HEK293 (cell line): ENCODE results near the gene TM9SF1.

ENCODE experiments used
- HOXA7 ChIP-seq: sonication (generic); formaldehyde crosslinking; IDR thresholded peaks from 2 replicates; pipeline ENCODE4 v1.8.1; 2022; ENCODE audit warnings: missing genetic modification reagents, borderline replicate concordance
- YY1 ChIP-seq: fragments of 450-650 bp; formaldehyde crosslinking; IDR thresholded peaks from 2 replicates; pipeline ENCODE4 v1.5.1; 2018; ENCODE audit warnings: missing biosample characterization, missing genetic modification characterization
- ZBTB1 ChIP-seq: fragments of 450-650 bp; formaldehyde crosslinking; IDR thresholded peaks from 2 replicates; pipeline ENCODE4 v1.5.1; 2016; ENCODE audit warnings: missing biosample characterization, missing genetic modification characterization
- ZBTB21 ChIP-seq: fragments of 450-650 bp; formaldehyde crosslinking; IDR thresholded peaks from 2 replicates; pipeline ENCODE4 v1.5.1; 2017; ENCODE audit warnings: missing biosample characterization, missing genetic modification characterization
- ZBTB8A ChIP-seq: fragments of 450-650 bp; formaldehyde crosslinking; IDR thresholded peaks from 2 replicates; pipeline ENCODE4 v1.5.1; 2016; ENCODE audit warnings: missing biosample characterization, missing genetic modification characterization
- ZEB2 ChIP-seq: fragments of 450-650 bp; formaldehyde crosslinking; IDR thresholded peaks from 2 replicates; pipeline ENCODE4 v1.5.1; 2016; ENCODE audit warnings: missing biosample characterization, missing genetic modification characterization
- ZNF114 ChIP-seq: fragments of 450-650 bp; formaldehyde crosslinking; IDR thresholded peaks from 2 replicates; pipeline ENCODE4 v1.5.0; 2017; ENCODE audit warnings: missing biosample characterization, missing genetic modification characterization
- ZNF23 ChIP-seq: fragments of 450-650 bp; formaldehyde crosslinking; IDR thresholded peaks from 2 replicates; pipeline ENCODE4 v1.5.1; 2016; ENCODE audit warnings: missing biosample characterization, missing genetic modification characterization, borderline replicate concordance
- ZNF24 ChIP-seq: fragments of 450-650 bp; formaldehyde crosslinking; IDR thresholded peaks from 2 replicates; pipeline ENCODE4 v1.5.1; 2016; ENCODE audit warnings: missing biosample characterization, missing genetic modification characterization
- ZNF530 ChIP-seq: fragments of 450-650 bp; formaldehyde crosslinking; IDR thresholded peaks from 2 replicates; pipeline ENCODE4 v1.5.1; 2016; ENCODE audit warnings: low read depth, missing biosample characterization, missing genetic modification characterization
- ZNF561 ChIP-seq: fragments of 450-650 bp; IDR thresholded peaks from 2 replicates; pipeline ENCODE4 v1.5.1; 2018; ENCODE audit warnings: missing biosample characterization, missing genetic modification characterization, borderline replicate concordance
- TF ChIP-seq, protein P1 (sequence below): fragments of 450-650 bp; formaldehyde crosslinking; IDR thresholded peaks from 2 replicates; pipeline ENCODE4 v1.5.1; 2016; ENCODE audit warnings: missing biosample characterization, missing genetic modification characterization
- TF ChIP-seq, protein P2 (sequence below): fragments of 450-650 bp; formaldehyde crosslinking; IDR thresholded peaks from 2 replicates; pipeline ENCODE4 v1.5.1; 2016; ENCODE audit warnings: missing biosample characterization, missing genetic modification characterization
- TF ChIP-seq, protein P3 (sequence below): fragments of 450-650 bp; formaldehyde crosslinking; IDR thresholded peaks from 2 replicates; pipeline ENCODE4 v1.5.1; 2016; ENCODE audit warnings: missing biosample characterization, missing genetic modification characterization

DNA sequence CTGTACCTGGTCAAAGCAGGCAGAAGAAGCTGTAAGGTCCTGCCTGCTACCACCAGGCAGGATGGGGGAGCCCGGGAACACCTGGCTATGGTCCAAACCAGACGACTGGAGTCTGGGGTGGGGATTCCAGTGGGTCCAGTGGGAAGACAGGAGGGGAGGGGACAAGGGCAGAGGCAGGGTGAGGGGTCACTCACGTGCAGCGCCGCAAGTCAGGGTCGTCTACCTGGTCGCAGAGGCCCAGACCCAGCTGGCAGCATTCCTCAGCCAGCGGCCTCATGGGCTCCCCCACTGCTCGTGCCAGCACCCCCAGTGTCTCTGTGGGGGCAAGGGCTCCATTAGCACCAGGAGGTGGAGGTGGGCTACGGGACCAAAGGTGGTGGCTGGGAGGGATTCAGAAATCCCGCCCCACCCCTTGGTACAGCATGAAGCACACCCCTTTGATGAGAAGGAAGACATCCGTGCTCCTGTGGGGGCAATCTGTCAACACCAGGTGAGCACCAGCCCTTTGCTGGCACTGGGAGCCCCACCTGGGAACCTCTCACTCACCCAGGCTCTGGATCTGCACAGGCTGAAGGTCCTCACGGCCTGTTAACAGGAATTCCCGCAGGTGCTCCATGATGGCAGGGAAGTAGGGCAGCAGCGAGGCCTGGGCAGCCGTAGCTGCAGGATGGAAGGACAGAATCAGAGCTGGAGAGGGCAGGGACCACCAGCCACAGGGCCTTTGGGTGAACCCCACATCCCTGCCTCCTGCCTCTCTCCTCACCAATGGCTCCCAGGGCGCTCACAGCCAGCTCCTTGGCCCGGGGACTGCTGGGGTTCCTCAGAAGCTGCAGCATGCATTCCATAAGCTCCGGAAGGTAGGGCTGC lies 10.9 kb downstream of the TM9SF1 start:
- TF ChIP-seq ZNF561 (tag by site-specific recombination): no peak
- no peak for TF ChIP-seq YY1 (tag by site-specific recombination)
- TF ChIP-seq, protein P1, sequence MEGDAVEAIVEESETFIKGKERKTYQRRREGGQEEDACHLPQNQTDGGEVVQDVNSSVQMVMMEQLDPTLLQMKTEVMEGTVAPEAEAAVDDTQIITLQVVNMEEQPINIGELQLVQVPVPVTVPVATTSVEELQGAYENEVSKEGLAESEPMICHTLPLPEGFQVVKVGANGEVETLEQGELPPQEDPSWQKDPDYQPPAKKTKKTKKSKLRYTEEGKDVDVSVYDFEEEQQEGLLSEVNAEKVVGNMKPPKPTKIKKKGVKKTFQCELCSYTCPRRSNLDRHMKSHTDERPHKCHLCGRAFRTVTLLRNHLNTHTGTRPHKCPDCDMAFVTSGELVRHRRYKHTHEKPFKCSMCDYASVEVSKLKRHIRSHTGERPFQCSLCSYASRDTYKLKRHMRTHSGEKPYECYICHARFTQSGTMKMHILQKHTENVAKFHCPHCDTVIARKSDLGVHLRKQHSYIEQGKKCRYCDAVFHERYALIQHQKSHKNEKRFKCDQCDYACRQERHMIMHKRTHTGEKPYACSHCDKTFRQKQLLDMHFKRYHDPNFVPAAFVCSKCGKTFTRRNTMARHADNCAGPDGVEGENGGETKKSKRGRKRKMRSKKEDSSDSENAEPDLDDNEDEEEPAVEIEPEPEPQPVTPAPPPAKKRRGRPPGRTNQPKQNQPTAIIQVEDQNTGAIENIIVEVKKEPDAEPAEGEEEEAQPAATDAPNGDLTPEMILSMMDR: no peak
- TF ChIP-seq, protein P2, sequence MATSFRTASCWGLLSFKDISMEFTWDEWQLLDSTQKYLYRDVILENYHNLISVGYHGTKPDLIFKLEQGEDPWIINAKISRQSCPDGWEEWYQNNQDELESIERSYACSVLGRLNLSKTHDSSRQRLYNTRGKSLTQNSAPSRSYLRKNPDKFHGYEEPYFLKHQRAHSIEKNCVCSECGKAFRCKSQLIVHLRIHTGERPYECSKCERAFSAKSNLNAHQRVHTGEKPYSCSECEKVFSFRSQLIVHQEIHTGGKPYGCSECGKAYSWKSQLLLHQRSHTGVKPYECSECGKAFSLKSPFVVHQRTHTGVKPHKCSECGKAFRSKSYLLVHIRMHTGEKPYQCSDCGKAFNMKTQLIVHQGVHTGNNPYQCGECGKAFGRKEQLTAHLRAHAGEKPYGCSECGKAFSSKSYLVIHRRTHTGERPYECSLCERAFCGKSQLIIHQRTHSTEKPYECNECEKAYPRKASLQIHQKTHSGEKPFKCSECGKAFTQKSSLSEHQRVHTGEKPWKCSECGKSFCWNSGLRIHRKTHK (tag by site-specific recombination): no peak
- TF ChIP-seq ZNF24 (tag by site-specific recombination): no peak
- TF ChIP-seq ZNF114 (tag by site-specific recombination): no peak
- TF ChIP-seq ZEB2 (tag by site-specific recombination): no peak
- TF ChIP-seq, protein P3, sequence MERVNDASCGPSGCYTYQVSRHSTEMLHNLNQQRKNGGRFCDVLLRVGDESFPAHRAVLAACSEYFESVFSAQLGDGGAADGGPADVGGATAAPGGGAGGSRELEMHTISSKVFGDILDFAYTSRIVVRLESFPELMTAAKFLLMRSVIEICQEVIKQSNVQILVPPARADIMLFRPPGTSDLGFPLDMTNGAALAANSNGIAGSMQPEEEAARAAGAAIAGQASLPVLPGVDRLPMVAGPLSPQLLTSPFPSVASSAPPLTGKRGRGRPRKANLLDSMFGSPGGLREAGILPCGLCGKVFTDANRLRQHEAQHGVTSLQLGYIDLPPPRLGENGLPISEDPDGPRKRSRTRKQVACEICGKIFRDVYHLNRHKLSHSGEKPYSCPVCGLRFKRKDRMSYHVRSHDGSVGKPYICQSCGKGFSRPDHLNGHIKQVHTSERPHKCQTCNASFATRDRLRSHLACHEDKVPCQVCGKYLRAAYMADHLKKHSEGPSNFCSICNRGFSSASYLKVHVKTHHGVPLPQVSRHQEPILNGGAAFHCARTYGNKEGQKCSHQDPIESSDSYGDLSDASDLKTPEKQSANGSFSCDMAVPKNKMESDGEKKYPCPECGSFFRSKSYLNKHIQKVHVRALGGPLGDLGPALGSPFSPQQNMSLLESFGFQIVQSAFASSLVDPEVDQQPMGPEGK (tag by site-specific recombination): no peak
- TF ChIP-seq ZBTB8A (tag by site-specific recombination): no peak
- TF ChIP-seq ZNF23: no peak
- no peak for TF ChIP-seq ZBTB21 (tag by site-specific recombination)
- no peak for TF ChIP-seq ZNF530 (tag by site-specific recombination)
- TF ChIP-seq ZBTB1 (tag by site-specific recombination): no peak
- no peak for TF ChIP-seq HOXA7 (CRISPR knock-in tag)
